Stimulated activated CD8-positive, alpha-beta memory T cell treated with anti-CD3 and anti-CD28 coated beads, Interleukin-7, amount 100 ng/mL, for 4 hours (primary cell): Measurements from ENCODE around the gene TUBGCP4.

ENCODE experiments used
- DNase-seq, 2 donors: peaks; one replicate each; pipeline ENCODE4 v3.0.0-alpha.2; 2020; ENCODE audit warnings: low read depth in 2 of 2

The TUBGCP4 gene

DNA sequence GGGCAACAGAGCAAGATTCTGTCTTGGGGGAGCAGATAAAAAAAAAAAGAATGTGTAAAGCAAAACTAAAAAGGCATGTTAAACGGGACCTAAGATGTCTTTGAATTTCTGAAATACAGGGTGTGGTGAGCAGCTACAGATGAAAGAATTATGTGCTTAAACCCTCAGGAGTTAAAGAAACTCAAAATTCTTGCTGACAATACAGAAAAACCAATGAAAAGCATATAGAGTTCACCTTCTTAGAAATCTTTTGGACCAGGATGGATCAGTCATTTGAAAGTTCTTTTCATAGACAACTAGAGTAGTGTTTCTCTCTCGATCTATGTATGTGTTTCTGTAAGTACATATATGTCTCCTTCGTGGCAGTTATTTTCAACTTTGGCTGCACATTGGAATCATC is 31.4 kb downstream of the TUBGCP4 start:
- no peak for DNase-seq

- DNase-seq: no peak
These were observed 32.7 kb downstream of the TUBGCP4 start for GRCh38 chr15:43403616-43404015.

GRCh38 chr15:43404130-43404529 is 33.2 kb downstream of the TUBGCP4 start:
- no peak for DNase-seq

DNA sequence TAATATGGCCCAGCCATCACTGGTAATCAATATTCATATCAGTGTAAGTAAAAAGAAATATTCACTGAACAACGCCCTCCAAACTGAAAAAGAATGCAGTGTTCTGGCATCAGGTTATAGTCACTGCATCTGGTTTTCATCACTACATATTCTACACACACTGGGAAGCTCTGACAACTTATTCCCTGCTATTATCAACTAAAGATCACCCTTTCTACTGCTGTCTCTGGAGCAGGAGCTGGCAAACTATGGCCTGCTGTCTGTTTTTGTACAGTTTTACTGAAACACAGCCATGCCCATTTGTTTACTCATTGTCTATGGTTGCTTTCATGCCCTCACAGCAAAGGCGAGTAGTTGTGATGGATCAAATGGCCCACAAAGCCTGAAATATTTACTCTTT is 35.3 kb downstream of the TUBGCP4 start:
- DNase-seq: no peak

DNA sequence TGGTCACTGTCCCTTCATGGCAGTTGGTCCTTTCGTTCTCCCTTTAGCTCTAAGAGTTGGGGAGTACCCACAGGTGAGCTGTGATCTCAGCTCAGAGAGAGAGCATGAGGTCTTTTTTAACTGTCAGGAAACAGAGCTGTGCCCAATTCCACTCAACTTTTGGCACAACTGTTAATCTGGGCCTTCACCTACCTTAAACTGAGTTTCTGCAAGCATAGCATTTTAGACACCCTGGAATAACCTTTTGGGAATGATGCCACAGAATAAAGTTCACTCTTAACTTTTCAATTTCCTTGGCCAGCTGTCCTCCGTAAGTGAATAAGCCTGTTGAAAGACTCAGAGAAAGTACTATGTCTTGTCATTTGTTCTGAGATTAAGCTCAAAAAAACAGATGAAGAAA is 35.9 kb downstream of the TUBGCP4 start:
- no peak for DNase-seq

DNA sequence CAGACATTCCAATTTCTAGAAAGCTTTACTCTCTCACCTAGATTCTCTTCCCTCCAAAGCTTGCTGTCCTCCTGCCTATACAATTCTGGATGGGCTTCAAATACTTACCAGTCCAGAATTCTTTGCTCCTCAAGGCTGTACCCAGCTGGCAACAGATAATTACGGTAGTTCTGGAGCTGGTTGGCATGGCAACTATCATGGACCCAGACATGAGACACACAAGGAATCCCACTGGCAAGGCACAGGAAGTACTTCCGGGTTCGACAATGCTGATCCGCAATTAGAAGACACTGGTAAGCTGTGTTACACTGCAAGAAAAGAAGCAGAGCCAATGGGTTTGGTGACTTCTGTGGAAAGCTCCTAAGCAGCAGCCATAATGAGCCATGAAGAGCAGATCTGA is 37.9 kb downstream of the TUBGCP4 start:
- no peak for DNase-seq

- DNase-seq: no peak
These were observed 39.8 kb downstream of the TUBGCP4 start for GRCh38 chr15:43410572-43411214.

DNA sequence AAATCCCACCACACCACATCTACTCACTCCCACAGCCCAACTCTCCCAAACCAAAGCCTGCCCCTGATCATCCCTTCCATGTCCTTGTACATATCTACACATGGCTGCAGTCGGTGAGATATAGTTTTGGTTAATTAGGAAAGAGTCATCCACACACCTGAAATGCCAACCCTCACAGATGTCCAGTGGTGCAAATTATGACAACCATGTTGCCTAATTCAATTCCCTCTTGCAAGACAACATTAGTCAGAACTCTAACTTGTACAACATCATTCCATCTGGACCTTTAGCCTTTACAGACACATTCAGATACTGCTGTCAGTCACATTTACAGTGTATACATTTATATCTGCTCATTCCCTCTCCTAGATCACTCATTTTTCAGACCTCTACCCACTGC is 41.2 kb downstream of the TUBGCP4 start:
- DNase-seq: no peak

- no peak for DNase-seq
These were observed 43.3 kb downstream of the TUBGCP4 start for GRCh38 chr15:43414196-43414595.

DNA sequence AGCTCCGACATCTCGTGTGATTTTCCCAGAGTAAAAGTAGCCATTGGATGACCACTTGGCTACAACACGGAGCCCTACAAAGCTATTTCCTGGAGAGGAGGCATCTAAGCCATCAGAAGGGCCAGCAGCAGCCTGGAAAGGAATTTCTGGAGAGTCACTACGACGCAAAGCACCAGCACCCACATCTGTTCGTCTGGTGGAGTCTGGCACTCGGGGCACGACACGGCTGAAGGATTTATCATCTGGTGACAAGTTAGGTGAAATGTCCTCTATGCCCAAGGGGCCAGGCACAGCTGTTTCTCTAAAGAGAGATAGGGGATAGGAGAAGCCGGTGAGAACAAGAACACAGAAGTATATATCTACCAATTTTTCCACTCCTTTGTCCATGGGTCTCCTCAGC is 49.5 kb downstream of the TUBGCP4 start:
- no peak for DNase-seq

GRCh38 chr15:43420876-43421275 is 50.0 kb downstream of the TUBGCP4 start:
- no peak for DNase-seq

GRCh38 chr15:43423793-43424192 is 52.9 kb downstream of the TUBGCP4 start:
- DNase-seq: no peak

GRCh38 chr15:43429687-43430086 is 58.8 kb downstream of the TUBGCP4 start:
- DNase-seq: no peak

GRCh38 chr15:43433165-43433564 is 62.3 kb downstream of the TUBGCP4 start:
- DNase-seq: no peak

GRCh38 chr15:43433661-43434303 is 62.9 kb downstream of the TUBGCP4 start:
- no peak for DNase-seq

- no peak for DNase-seq
These were observed 63.5 kb downstream of the TUBGCP4 start for GRCh38 chr15:43434446-43434845.

DNA sequence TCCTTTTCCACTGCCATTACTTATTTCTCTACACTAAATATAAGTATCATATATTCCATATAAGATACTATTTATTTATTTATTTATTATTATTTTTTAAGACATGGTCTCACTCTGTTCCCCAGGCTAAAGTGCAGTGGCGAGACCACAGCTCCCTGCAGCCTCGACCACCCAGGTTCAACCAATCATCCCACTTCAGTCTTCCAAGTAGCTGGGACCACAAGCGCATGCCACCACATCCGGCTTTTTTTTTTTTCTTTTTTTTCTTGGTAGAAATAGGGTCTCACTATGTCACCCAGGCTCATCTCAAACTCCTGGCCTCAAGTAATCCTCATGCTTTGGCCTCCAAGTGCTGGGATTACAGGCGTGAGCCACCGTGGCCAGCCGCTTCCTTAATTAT is 65.5 kb downstream of the TUBGCP4 start:
- no peak for DNase-seq

DNA sequence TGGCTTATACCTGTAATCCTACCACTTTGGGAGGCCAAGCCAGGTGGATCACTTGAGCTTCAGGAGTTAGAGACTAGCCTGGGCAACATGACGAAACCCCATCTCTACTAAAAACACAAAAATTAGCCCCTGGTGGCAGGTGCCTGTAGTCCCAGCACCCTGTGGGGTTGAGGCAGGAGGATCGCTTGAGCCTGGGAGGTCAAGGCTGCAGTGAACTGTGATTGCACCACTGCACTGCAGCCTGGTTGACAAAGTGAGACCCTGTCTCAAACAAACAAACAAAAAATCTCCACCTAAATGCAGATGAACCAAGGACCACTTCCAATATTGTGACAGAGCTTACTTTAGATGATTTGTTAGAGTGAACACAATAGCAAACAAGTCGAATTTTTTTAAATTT is 68.4 kb downstream of the TUBGCP4 start:
- DNase-seq: no peak

DNA sequence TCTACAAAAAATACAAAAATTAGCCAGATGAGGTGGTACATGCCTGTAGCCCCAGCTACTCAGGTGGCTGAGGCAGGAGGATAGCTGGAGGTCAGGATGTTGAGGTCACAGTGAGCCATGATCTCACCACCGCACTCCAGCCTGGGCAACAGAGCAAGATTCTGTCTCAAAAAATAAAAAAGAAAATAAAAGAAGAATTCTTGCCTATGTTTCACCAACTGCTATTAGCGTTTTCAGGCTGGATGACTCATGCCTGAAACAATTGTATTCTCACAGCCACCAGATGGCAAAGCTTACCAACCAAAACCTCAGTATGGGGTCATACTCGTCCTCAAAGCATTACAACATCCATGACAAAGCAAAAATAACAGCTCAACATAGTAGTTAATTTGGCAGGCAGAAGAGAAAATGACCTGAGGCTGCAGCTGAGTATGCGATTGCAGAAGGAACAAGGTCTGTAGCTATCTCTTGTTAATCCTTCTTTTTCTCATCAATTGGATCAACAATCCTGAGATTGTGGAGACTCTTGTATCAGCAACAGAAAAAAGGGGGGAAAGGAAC is 69.9 kb downstream of the TUBGCP4 start:
- DNase-seq: peak in 1 of 2 donors; percentile 12

DNA sequence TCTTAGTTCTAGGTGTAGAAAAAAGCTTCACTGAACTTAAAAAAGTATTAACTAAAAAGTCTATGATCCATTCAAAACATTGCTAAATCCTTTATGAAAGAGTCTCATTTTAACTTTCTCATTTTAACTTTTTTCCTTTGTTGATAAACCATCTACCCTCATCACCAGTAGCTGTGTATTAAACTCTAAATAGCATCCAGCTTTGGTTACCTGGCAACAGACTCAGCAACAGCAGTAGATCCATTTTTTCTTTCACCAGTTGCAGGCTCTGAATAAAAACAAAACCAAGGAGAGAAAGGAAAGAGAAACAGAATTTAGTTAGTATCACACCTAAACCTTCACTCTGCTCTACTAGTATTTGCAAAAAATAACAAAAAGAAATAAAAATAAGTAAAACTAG is 70.4 kb downstream of the TUBGCP4 start:
- DNase-seq: no peak

DNA sequence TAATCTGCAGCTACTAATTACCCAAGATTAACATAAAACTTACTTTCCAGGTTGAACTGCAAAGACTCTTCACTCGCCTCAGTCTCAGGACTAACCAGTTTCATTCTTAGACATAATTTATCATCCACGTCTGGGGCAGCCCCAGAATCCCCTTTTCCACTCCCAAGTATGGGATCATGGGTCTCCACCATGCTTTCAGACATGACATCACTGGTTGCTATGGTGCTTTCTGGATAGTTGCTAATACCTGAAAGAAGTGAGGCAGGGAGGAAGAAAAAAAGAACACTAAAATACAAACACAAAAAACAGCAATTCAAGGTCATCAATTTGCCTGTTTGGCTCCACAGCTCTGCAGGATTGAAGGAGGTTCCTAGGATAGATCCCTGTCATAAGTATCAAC is 75.4 kb downstream of the TUBGCP4 start:
- no peak for DNase-seq

DNA sequence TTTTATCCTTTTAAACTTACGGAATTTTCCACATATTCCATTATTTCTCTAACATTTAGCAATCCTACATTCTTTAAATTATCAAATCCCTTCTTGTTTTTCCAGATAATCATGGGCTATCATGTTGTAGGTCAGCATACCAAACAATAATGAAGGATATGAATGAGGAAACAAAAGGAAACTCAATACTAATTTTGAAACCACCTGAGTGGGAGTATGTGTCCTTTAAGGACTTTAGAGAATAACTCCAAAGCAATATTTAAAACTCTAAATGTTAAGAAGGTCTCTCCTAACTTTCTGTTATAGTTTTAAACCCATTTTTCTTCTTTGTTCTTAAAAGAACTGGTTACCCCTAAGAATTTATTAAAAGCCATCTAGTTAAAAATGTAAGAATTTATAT is 79.1 kb downstream of the TUBGCP4 start:
- no peak for DNase-seq
